HG03097 (cell line): ENCODE results near the gene EEF2KMT.
"Not testable (repeated sequence)": the region's sequence is repeated elsewhere in the genome, so short reads cannot be mapped to it uniquely, and the experiment has no call there.

Experiments
- ATAC-seq: cut with Tn5 transposase; IDR thresholded peaks from one replicate; pipeline ENCODE4 v1.9.1; 2021; ENCODE audit not compliant: unreplicated experiment, low FRiP score

EEF2KMT gene

DNA sequence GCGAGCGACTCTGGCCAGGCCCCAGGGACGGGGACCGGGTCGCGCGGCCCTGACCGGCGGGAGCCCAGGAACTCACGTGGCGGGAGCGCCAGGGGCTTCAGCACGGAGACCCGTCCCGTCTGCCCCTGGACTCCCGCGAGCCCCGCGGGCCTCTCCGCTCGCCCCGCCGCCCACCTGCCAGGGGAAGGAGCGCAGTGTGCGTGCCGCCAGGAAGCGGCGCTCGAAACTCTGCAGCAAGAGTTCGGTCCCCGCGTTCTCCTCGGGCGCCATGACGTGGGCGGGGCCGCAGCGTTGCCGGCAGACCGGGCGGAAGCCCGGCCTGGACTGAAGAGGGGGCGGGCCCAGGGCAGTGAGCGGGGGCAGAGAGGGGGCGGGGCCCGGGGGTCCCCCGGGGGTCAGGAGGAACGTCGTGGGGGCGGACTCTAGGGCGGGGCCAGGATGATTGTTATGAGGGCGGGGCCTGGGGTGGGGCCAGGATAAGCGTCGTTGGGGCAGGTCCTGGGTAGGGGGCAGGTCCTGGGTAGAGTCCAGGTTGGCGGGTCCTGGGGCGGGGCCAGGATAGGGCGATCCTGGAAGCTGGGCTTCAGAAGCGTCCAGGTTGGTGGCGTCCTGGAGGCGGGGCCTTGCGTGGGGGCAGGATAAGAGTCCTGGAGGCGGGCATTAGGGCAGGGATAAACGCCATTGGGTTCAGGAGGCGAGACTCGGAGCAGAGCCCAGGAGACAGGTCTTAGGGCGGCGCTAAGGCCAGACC is at the start of gene EEF2KMT:
TSS of gene EEF2KMT (minus strand) at position 326 of the 751 bp plus-strand sequence. CDS start at position 270, 56 bp downstream.
- ATAC-seq, result peak; percentile 98

DNA sequence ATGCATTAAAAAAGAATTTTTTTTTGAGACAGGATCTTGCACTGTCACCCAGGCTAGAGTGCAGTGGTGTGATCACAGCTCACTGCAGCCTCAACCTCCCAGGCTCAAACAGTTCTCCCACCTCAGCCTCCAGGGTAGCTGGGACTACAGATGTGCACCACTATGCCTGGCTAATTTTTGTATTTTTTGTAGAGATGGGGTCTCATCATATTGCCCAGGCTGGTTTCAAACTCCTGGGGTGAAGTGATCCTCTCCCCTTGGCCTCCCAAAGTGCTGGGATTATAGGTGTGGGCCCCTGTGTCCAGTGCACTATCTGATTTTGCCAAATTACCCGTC is 47.0 kb upstream of the EEF2KMT start:
- ATAC-seq, result not testable (repeated sequence)

DNA sequence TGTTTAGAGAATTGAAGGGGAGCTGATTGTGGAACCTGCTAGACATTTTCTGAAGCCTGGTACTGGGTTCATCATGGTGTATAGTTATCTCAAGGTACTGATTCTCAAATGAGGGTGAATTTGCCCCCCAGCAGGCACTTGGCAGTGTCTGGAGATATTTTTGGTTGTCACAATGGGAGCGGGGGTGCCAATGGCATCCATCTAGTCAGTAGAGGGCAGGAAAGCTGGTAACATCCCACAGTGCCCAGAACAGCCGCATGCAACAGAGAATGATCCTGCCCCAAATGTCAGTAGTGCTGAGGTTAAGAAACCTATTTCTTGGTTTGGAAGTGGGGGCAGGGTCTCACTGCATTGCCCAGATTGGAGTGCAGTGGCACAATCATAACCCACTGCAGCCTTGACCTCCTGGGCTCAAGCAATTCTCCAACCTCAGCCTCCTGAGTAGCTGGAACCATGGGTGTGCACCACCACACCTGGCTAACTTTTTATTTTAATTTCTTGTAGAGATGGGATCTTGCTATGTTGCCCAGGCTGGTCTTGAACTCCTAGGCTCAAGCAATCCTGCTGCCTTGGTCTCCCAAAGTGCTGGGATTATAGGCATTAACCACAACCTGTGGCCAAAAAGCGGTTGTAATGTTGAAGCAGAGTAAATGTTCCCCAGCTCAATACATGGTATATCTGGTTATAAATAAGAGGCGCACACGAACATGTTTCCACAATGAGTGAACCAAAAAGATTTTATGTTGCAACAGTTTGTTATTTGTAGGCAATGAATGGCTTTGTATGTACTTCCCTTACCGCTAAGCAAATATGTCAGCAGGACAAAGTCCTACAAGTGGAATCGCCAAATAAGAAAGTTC is 46.4 kb upstream of the EEF2KMT start:
- no peak for ATAC-seq

GRCh38 chr16:5140151-5140550 is 42.6 kb upstream of the EEF2KMT start:
- not testable (repeated sequence) for ATAC-seq

GRCh38 chr16:5134739-5135452 is 37.3 kb upstream of the EEF2KMT start:
- ATAC-seq, result not testable (repeated sequence)

DNA sequence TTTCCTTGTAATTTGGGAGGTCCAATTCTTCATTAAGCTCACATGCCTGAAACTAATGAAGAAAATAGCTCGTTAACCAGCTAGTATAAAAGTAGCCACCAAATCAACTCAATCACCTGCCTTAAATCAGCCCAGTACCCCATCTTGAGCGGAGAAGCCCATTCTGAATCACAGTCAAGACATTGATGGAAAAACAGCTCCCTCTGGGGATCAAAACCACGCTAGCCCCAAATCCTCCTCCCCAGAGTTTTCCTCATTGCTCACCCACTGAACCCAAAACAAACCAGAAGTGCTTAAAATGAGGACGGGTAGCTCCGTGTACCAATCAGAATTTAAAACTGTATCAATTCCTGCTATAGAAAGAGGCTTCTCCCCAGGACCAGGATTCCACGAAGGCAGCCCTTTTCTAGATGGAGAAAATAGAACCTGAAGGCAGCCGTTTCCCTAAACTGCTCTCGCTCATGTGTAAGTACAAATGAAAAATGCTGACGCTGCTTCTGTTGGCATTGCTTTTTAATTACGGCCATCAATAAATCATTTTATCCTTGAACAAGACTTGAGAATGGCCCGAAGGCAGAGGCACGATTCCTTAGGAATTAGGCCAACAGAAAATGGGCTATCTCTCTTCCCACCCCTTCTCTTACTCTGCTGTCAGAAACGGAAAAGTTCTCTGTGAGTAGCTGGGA is 35.5 kb upstream of the EEF2KMT start:
- not testable (repeated sequence) for ATAC-seq

DNA sequence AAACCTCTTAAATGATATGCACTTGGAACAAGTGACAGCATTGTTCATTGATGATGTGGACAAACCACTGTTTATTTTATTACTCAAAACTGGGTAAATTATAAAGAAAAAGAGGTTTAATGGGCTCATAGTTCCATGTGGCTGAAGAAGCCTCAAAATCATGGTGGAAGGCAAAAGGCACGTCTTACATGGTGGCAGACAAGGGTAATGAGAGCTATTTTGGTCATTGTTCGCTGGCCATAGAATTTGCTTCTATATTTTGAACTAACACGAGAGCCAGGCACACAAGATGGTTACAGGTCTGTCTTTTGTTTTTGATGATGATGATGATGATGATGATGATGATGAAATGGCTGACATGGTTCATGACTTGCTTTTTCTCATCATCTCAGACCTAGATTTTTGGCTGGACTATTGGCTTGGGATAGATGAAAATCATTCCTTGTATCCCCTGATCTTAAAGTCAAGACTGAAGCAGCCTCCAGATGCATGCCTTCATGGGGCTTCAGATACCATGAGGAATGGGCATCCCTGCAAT is 33.9 kb upstream of the EEF2KMT start:
- not testable (repeated sequence) for ATAC-seq

- not testable (repeated sequence) for ATAC-seq
Measured at GRCh38 chr16:5117300-5118087, 19.9 kb upstream of the EEF2KMT start.

GRCh38 chr16:5116780-5117295 is 19.2 kb upstream of the EEF2KMT start:
- not testable (repeated sequence) for ATAC-seq

GRCh38 chr16:5110933-5111332 is 13.3 kb upstream of the EEF2KMT start:
- ATAC-seq, result not testable (repeated sequence)

GRCh38 chr16:5108505-5109158 is 11.0 kb upstream of the EEF2KMT start:
- ATAC-seq, result no peak

DNA sequence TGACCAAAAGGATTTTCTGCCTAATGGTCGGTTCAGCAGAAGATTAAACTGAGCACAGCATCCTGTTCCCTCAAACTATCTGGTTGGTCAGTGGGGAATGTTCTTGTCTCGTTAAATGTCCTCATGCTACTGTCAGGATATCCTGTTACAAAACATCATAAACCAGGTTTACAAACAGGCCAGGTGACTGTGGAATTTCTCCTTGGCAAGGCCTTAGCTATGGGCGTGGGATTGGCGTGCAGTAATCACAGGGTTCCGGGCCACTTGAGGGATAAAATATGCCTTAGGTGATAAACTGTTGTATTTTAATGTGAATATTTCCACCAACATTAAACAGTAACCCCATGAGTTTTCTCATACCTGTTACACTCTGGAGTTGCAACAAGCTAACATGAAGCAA is 7.4 kb upstream of the EEF2KMT start:
- ATAC-seq, result not testable (repeated sequence)

GRCh38 chr16:5103296-5104032 is 5.9 kb upstream of the EEF2KMT start:
- not testable (repeated sequence) for ATAC-seq

DNA sequence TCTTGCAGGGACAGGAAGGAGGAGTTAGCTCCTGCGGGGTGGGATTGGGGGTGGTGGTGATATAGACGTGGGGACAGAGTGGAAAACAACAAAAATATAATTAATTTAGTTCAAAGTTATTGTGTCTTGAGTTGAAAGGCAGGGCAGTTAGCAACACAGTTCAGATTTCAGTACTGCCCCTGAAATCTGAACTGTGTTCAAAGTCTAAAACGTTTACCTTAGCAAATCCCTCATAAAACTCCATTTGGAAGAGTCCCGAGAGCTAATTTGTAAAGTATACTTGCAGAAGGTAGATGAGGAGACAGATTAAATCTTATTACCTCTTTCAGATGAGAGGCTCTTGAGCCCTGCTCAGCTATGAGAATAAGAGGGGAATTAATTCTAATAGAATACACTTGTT is 1.6 kb upstream of the EEF2KMT start:
- ATAC-seq, result not testable (repeated sequence)

DNA sequence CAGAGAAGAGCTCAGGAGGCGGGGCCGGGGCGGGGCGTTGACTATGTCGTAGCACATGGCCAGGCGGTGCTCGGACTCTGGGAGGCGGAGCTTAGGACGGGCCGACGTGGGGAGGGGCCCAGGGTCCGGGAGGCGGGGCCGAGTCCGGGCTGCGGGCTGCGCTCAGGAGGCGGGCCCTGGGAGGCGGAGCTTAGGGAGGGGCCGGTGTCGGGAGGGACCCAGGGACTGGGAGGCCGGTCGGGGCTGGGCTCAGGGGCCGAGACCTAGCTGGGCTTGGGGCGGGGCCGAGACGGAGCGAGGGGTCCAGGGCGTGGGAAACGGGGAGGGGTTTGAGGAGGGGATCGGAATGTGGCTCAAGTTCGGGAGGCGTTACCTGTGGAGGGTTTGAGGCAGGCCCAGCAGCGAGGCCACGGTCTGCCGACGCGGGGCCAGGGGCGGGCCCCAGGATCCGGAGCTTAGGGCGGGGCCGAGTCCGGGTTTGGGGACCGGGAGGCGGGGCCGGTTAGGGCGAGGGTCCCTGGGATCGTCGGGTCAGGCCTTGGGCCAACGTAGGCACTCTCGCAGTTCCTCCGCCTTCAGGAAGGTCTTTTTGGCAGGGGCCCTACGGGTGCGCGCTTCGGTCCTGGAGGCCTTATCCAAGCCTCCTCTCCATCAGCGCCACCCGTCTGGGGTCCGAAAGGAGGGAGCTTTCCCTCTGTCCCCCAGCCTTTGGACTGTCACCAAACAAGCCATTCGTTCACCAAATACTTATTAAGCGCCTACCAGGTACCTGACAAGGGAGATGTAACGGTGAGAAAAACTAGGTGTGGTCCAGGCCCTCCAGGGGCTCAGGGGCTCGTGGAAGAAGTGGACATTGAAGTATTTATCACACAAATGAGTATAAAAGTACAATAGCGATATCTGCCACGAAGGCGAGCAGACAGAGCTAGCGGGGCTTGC is 895 bp upstream of the EEF2KMT start:
- peak; percentile 82 for ATAC-seq

GRCh38 chr16:5097061-5097469 is 530 bp downstream of the EEF2KMT start:
- ATAC-seq, result not testable (repeated sequence)
